GM12878 (cell line): ENCODE measurements around the gene PHACTR3. TPM values are rescaled to one million over a fixed set of nuclear protein-coding genes. Genes with fewer than 3 reads are reported as not detected.

Experiments
- ATAC-seq: fragments of 200-7000 bp; cut with Tn5 transposase; 3 replicates; pipeline ENCODE4 v1.9.1; 2020; ENCODE audit warnings: mild to moderate bottlenecking, moderate library complexity
- BruUV-seq: library from RNA; stranded (reverse); fragments of 400-500 nt; replicated peaks from 2 replicates; lab custom pipeline; 2021; lab: Mats Ljungman, UMichigan
- CTCF ChIA-PET: fragments of 300-600 bp; sonication (Branson Sonifier 250); formaldehyde crosslinking; extraction: SDS; loops from one replicate; lab custom pipeline; 2021; ENCODE audit warnings: inconsistent platforms; lab: Yijun Ruan, JAX
- POLR2A ChIA-PET: fragments of 350-600 bp; formaldehyde crosslinking; extraction: SDS; loops from one replicate; lab custom pipeline; 2021; ENCODE audit warnings: inconsistent platforms; lab: Charles Lee
- RAD21 ChIA-PET: fragments of 300-600 bp; sonication (Branson Sonifier 250); formaldehyde crosslinking; loops from one replicate; lab custom pipeline; 2023; ENCODE audit warnings: antibody characterized with exemption; ENCODE audit not compliant: unreplicated experiment; lab: Charles Lee
- SMC1A ChIA-PET: fragments of 300-600 bp; sonication (Branson Sonifier 250); formaldehyde crosslinking; loops from one replicate; lab custom pipeline; 2023; ENCODE audit not compliant: unreplicated experiment, uncharacterized antibody; lab: Charles Lee
- DNase-seq: peaks from one replicate; pipeline ENCODE4 v3.0.0-alpha.2; 2011; ENCODE audit warnings: low read depth, low spot score
- FAIRE-seq: peaks from 3 replicates; lab custom pipeline; 2011; peaks lifted over from hg19 to GRCh38; lab: Jason Lieb, UNC
- H2AFZ ChIP-seq: 2 replicates; pipeline ENCODE4 v1.6.0; 2011; ENCODE audit warnings: low read depth, low read length, control low read depth; ENCODE audit not compliant: control insufficient read depth
- H3K27ac ChIP-seq: 2 replicates; pipeline ENCODE4 v1.5.1; 2011; ENCODE audit warnings: control low read depth; ENCODE audit not compliant: control insufficient read depth, insufficient read depth
- H3K27me3 ChIP-seq, 2 experiments: replicated peaks in 1 of 2; 2 replicates each; pipeline versions ENCODE4 v1.6.0 to v1.6.1; 2011; ENCODE audit warnings: low read length in 1 of 2; ENCODE audit not compliant: control insufficient read depth in 2 of 2, insufficient read depth in 2 of 2
- H3K36me3 ChIP-seq, 2 experiments: 2 replicates each; pipeline ENCODE4 v1.5.1; 2011; ENCODE audit warnings: low read length in 1 of 2; ENCODE audit not compliant: control insufficient read depth in 2 of 2, insufficient read depth in 2 of 2
- H3K4me1 ChIP-seq: 2 replicates; pipeline ENCODE4 v1.6.1; 2011; ENCODE audit warnings: mild to moderate bottlenecking, low read length, moderate library complexity, mixed read lengths; ENCODE audit not compliant: control insufficient read depth, insufficient read depth
- H3K4me2 ChIP-seq: 2 replicates; pipeline ENCODE4 v1.6.0; 2011; ENCODE audit warnings: control low read depth; ENCODE audit not compliant: control insufficient read depth, insufficient read depth
- H3K4me3 ChIP-seq: fragments of 200-600 bp; sonication (generic); 2 replicates; pipeline ENCODE4 v1.5.1; 2016
- H3K79me2 ChIP-seq: 2 replicates; pipeline ENCODE4 v1.6.0; 2011; ENCODE audit warnings: low read length; ENCODE audit not compliant: control insufficient read depth, insufficient read depth
- H3K9ac ChIP-seq: 2 replicates; pipeline ENCODE4 v1.8.0; 2011; ENCODE audit warnings: low read length, control low read depth, mixed read lengths; ENCODE audit not compliant: control insufficient read depth, insufficient read depth
- H3K9me3 ChIP-seq: replicated peaks from 3 replicates; pipeline ENCODE4 v1.5.1; 2011; ENCODE audit warnings: mild to moderate bottlenecking, low read length; ENCODE audit not compliant: control insufficient read depth, insufficient read depth
- H4K20me1 ChIP-seq: 2 replicates; pipeline ENCODE4 v1.6.0; 2011; ENCODE audit not compliant: control insufficient read depth, insufficient read depth
- IRF5 ChIP-seq: fragments of 450-650 bp; IDR thresholded peaks from 2 replicates; pipeline ENCODE4 v1.6.1; 2017; ENCODE audit warnings: borderline replicate concordance
- KLF5 ChIP-seq: fragments of 450-650 bp; IDR thresholded peaks from 2 replicates; pipeline ENCODE4 v1.6.1; 2014; ENCODE audit warnings: mild to moderate bottlenecking; ENCODE audit not compliant: partially characterized antibody
- MXI1 ChIP-seq: fragments of 150-350 bp; IDR thresholded peaks from 2 replicates; pipeline ENCODE4 v1.6.1; 2011; ENCODE audit warnings: low read depth, mild to moderate bottlenecking, inconsistent platforms, low read length, improper control_type of control experiment
- NR2C1 ChIP-seq: fragments of 450-650 bp; IDR thresholded peaks from 2 replicates; pipeline ENCODE4 v1.6.1; 2017; ENCODE audit warnings: antibody characterized with exemption, mild to moderate bottlenecking, moderate library complexity
- RB1 ChIP-seq: fragments of 450-650 bp; formaldehyde crosslinking; IDR thresholded peaks from 2 replicates; pipeline ENCODE4 v1.6.1; 2017; ENCODE audit warnings: mild to moderate bottlenecking, borderline replicate concordance
- RBBP5 ChIP-seq: fragments of 200-600 bp; sonication (generic); conservative IDR thresholded peaks from 2 replicates; pipeline ENCODE4 v1.6.1; 2016
- RCOR1 ChIP-seq: conservative IDR thresholded peaks from 2 replicates; pipeline ENCODE4 v1.6.1; 2012; ENCODE audit warnings: low read depth, low read length, improper control_type of control experiment
- SIN3A ChIP-seq: IDR thresholded peaks from 2 replicates; pipeline ENCODE4 v1.6.1; 2012; ENCODE audit warnings: low read depth, low read length, improper control_type of control experiment
- SIX5 ChIP-seq: IDR thresholded peaks from 2 replicates; pipeline ENCODE4 v1.6.1; 2011; ENCODE audit warnings: mild to moderate bottlenecking, low read depth, low read length, moderate library complexity; ENCODE audit not compliant: severe bottlenecking
- STAT3 ChIP-seq: IDR thresholded peaks from 2 replicates; pipeline ENCODE4 v1.6.1; 2011; ENCODE audit warnings: low read depth, low read length, improper control_type of control experiment
- TCF7 ChIP-seq: IDR thresholded peaks from 2 replicates; pipeline ENCODE4 v1.6.1; 2014; ENCODE audit warnings: antibody characterized with exemption, borderline replicate concordance
- ZBTB4 ChIP-seq: fragments of 450-650 bp; formaldehyde crosslinking; IDR thresholded peaks from 2 replicates; pipeline ENCODE4 v1.4.0; 2022; ENCODE audit warnings: mild to moderate bottlenecking, moderate library complexity
- ZNF24 ChIP-seq: fragments of 450-650 bp; IDR thresholded peaks from 2 replicates; pipeline ENCODE4 v1.6.1; 2017; ENCODE audit warnings: antibody characterized with exemption, mild to moderate bottlenecking
- ZZZ3 ChIP-seq: IDR thresholded peaks from 2 replicates; pipeline ENCODE4 v1.6.1; 2011; ENCODE audit warnings: low read depth; ENCODE audit not compliant: control insufficient read depth, insufficient read length
- WGBS: methylation state at CpG from one replicate; pipeline ENCODE4 v1.1.6; 2016; ENCODE audit warnings: low lambda C conversion rate; ENCODE audit not compliant: insufficient replicate concordance, insufficient coverage; ENCODE audit errors: missing lambda C conversion rate; 5-methylcytosine and 5-hydroxymethylcytosine counted together
- in situ Hi-C: fragments of 300-500 bp; cut with MboI; formaldehyde crosslinking; loops from 9 replicates; pipeline ENCODE4 v1.14.3; 2018; ENCODE audit warnings: mixed read lengths
- intact Hi-C: fragments of 100-400 bp; cut with micrococcal nuclease; formaldehyde crosslinking; loops from one replicate; pipeline ENCODE4 v1.14.2; 2022; ENCODE audit not compliant: unreplicated experiment
- polyA plus RNA-seq, 11 experiments: library from polyadenylated mRNA; depleted of rRNA in 4 of 11; unstranded in 6 of 11; stranded (reverse) in 5 of 11; fragments of >200 nt; fragmentation: Nextera tagmentation in 4 of 11; fragmentation: Illumina TruSeq in 1 of 11; extraction: Ambion mirVana in 4 of 11; extraction: Trizol in 1 of 11; gene quantifications; 1 replicate in 1 of 11; 2 replicates in 10 of 11; pipeline versions ENCODE4 v1.2.1 to v1.2.3, GENCODE V29; 2011 to 2016; ENCODE audit warnings: inconsistent platforms in 2 of 11, missing spikeins in 2 of 11, low read depth in 1 of 11
- total RNA-seq, 4 experiments: library from RNA; depleted of rRNA in 3 of 4; stranded (reverse); fragments of >200 nt in 3 of 4; fragmentation: Illumina TruSeq in 1 of 4; extraction: Trizol in 1 of 4; gene quantifications; 2 replicates each; pipeline versions ENCODE4 v1.2.1 to v1.2.3, GENCODE V29; 2013 to 2021
- TF ChIP-seq, protein P1 (sequence below): fragments of 450-650 bp; IDR thresholded peaks from 2 replicates; pipeline ENCODE4 v1.6.1; 2017; ENCODE audit warnings: mild to moderate bottlenecking
- TF ChIP-seq, protein P2 (sequence below): IDR thresholded peaks from 2 replicates; pipeline ENCODE4 v1.6.1; 2012; ENCODE audit warnings: low read depth, low read length, improper control_type of control experiment

Gene PHACTR3
- total and polyA plus RNA-seq, 10 of the 15 experiments (the other 5 are each of a cell fraction or from before 2014, with no cell fraction given): 0.17 to 2.7 (median 0.27) TPM; not detected in 1

GRCh38 chr20:59772931-59773913 is 168.9 kb downstream of the PHACTR3 start:
- intact Hi-C loops: no loop called here
- POLR2A ChIA-PET: no interaction called here
- Histone ChIP-seq H3K79me2 (no peaks in the 10 kb centered on the region), H3K9me3 (no peaks in the 10 kb centered on the region), H3K36me3 (no peaks in the 10 kb centered on the region), H3K4me3 (no peak overlapping the region), H3K9ac (no peak overlapping the region), H3K27me3 (no peaks in the 10 kb centered on the region), H3K4me1 (no peaks in the 10 kb centered on the region; the same call in 1 of the 2 replicates), H2AFZ (no peak overlapping the region), H4K20me1 (no peaks in the 10 kb centered on the region), H3K4me2 (no peak overlapping the region), H3K27ac (no peak overlapping the region)
- DNase-seq: no peak
- no peak for TF ChIP-seq RB1
- TF ChIP-seq SIX5: no peak
- TF ChIP-seq, protein P1, sequence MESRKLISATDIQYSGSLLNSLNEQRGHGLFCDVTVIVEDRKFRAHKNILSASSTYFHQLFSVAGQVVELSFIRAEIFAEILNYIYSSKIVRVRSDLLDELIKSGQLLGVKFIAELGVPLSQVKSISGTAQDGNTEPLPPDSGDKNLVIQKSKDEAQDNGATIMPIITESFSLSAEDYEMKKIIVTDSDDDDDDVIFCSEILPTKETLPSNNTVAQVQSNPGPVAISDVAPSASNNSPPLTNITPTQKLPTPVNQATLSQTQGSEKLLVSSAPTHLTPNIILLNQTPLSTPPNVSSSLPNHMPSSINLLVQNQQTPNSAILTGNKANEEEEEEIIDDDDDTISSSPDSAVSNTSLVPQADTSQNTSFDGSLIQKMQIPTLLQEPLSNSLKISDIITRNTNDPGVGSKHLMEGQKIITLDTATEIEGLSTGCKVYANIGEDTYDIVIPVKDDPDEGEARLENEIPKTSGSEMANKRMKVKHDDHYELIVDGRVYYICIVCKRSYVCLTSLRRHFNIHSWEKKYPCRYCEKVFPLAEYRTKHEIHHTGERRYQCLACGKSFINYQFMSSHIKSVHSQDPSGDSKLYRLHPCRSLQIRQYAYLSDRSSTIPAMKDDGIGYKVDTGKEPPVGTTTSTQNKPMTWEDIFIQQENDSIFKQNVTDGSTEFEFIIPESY: no peak
- TF ChIP-seq ZNF24: no peak
- no peak for TF ChIP-seq TCF7
- no peak for TF ChIP-seq NR2C1
- TF ChIP-seq RBBP5: no peak
- TF ChIP-seq, protein P2, sequence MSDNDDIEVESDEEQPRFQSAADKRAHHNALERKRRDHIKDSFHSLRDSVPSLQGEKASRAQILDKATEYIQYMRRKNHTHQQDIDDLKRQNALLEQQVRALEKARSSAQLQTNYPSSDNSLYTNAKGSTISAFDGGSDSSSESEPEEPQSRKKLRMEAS: no peak
- no peak for TF ChIP-seq IRF5
- TF ChIP-seq STAT3: no peak
- TF ChIP-seq SIN3A: no peak
- TF ChIP-seq RCOR1: no peak
- no peak for TF ChIP-seq MXI1
- TF ChIP-seq KLF5: no peak
- no peak for TF ChIP-seq ZZZ3
- no peak for TF ChIP-seq ZBTB4 (CRISPR knock-in tag)
- BruUV-seq: no TSS peak
- no peak for FAIRE-seq
- ATAC-seq: no peak
- SMC1A ChIA-PET: no interaction called here
- in situ Hi-C loops: loop anchor here (5.0 kb wide), 1 partner anchor 51 kb away; no protein-coding TSS in a partner anchor
- RAD21 ChIA-PET: interaction anchor here (0.9 kb wide), 1 partner anchor 10 kb away, joined by 3 read pairs; no protein-coding TSS in a partner anchor
- 45% methylated on average over 21 of the region's 21 CpGs for WGBS
- CTCF ChIA-PET: no interaction called here
